Body of pancreas (tissue), 4 donors: ENCODE data around the gene CTXND1.

ENCODE experiments used
- POLR2A ChIP-seq, 3 donors: fragments of 450-650 bp; IDR thresholded peaks; one replicate each; pipeline ENCODE4 v1.6.1; 2016; ENCODE audit warnings: antibody characterized with exemption in 3 of 3, mild to moderate bottlenecking in 2 of 3
- TF ChIP-seq, protein P1 (sequence below), 7 experiments: fragments of 450-650 bp in 4 of 7; fragments of 200-600 bp in 3 of 7; sonication (generic) in 3 of 7; IDR thresholded peaks; one replicate each; pipeline ENCODE4 v1.5.1; 2016 to 2019; ENCODE audit warnings: antibody characterized with exemption in 7 of 7

GRCh38 chr15:80180986-80181385, 71.0 kb downstream of the CTXND1 start:
- TF ChIP-seq, protein P1, sequence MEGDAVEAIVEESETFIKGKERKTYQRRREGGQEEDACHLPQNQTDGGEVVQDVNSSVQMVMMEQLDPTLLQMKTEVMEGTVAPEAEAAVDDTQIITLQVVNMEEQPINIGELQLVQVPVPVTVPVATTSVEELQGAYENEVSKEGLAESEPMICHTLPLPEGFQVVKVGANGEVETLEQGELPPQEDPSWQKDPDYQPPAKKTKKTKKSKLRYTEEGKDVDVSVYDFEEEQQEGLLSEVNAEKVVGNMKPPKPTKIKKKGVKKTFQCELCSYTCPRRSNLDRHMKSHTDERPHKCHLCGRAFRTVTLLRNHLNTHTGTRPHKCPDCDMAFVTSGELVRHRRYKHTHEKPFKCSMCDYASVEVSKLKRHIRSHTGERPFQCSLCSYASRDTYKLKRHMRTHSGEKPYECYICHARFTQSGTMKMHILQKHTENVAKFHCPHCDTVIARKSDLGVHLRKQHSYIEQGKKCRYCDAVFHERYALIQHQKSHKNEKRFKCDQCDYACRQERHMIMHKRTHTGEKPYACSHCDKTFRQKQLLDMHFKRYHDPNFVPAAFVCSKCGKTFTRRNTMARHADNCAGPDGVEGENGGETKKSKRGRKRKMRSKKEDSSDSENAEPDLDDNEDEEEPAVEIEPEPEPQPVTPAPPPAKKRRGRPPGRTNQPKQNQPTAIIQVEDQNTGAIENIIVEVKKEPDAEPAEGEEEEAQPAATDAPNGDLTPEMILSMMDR (IDR thresholded peaks at IDR 0.05), result no peak
- TF ChIP-seq POLR2A (IDR thresholded peaks at IDR 0.05), result no peak
